Stimulated activated CD4-positive, alpha-beta T cell treated with anti-CD3 and anti-CD28 coated beads, TNF-alpha, amount 100 ng/mL, for 4 hours (primary cell): ENCODE results near the gene BUD13.
A peak's percentile ranks its signal among the peaks of the same experiment; 100 is the strongest.
"Not testable (repeated sequence)": the region's sequence is repeated elsewhere in the genome, so short reads cannot be mapped to it uniquely, and the experiment has no call there.

Experiments used
- DNase-seq, 3 experiments: peaks; one replicate each; pipeline ENCODE4 v3.0.0-alpha.2; 2020; ENCODE audit warnings: low read depth in 3 of 3

The BUD13 gene

DNA sequence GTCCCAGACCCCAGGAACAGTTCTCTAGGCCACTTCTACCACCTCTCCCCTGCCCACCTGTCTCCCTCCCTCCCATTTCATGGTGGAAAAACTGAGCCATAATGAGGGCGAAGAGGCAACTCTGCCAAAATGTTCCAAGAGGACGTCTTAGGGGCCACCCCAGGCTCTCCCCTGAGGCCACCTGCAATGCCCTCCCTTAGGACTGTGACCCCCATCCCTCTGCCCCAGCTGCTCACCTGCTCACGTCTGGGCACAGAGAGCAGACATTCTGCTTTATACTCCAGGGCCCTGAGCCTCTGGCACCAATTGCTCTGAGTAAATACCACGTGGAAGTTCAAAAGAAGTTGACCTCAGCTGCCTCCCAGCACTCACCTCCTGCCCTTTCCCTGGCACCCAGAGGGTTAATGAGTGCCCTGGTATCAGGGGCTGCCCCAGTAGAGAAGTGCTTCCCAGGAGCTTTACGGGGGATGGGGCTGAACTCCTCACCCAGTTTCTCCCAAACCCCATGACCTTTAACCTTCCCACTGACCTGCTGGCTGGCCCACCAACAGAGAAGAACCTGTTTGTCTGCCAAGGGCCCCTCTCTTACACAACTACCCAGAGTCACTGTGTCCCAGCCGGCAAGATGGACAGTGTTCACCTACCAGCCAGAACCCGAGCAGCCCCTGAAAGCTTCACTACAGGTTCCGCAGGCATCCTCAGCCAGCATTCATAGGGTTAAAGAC lies 19.5 kb upstream of the BUD13 start:
- DNase-seq: no peak

DNA sequence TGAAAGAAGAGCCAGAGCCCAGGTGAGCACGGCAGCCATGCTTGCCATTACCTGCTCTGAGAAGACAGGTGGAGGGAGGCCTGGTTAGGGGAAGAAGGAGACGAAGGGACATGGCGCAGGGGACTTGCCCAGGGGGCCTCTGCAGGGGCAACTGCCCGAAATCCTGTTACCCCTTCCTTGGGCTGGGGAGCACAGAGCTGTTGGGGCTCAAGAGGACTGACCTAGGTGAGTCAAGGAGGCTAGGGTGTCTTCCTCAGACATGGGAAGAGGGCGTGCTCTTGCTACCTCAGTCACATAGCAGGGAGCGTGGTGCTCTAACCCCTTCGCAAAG lies 19.0 kb upstream of the BUD13 start, which contains the start of gene APOA5:
Gene APOA5 (minus strand): TSS at position 67 of the 331 bp plus-strand sequence. CDS start 19 bp downstream, at position 48.
- no peak for DNase-seq

DNA sequence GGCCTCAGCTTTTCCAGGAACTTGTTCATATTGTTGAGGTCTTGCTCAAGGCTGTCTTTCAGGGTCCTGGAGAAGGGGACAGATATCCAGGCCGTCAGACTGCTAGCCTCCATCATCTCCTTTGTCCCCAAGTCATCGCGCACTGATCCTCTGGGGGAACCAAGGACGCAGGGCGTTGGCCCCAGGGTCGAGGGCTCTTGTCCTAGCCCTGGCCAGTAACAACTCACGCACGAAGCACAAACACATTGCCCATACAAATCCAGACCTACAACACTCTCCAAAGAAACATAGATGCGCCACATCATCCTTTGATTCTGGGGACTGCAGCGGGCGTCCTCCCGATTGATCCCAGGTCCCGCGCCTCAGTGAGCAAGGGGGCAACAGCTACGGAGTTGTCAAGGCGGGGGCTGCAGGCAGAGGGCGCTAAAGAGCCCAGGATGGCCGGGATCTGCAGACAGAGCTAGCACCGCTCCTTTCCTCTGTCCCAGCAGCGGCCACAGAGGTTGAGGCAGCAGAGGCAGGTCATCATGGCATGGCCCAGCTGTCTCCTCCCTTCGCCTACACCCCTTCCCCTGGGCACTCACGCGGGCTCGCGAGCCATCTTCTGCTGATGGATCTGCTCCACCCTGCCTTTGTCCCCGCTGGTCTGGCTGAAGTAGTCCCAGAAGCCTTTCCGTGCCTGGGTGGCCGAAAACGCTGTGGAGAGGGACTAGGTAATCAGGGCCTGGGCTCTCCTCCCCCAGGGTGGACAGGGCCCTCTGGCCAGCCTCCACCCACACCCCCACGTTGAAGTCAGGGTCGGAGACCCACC lies 18.4 kb upstream of the BUD13 start:
- peak; percentile 45 to 55 (median 54) for DNase-seq

DNA sequence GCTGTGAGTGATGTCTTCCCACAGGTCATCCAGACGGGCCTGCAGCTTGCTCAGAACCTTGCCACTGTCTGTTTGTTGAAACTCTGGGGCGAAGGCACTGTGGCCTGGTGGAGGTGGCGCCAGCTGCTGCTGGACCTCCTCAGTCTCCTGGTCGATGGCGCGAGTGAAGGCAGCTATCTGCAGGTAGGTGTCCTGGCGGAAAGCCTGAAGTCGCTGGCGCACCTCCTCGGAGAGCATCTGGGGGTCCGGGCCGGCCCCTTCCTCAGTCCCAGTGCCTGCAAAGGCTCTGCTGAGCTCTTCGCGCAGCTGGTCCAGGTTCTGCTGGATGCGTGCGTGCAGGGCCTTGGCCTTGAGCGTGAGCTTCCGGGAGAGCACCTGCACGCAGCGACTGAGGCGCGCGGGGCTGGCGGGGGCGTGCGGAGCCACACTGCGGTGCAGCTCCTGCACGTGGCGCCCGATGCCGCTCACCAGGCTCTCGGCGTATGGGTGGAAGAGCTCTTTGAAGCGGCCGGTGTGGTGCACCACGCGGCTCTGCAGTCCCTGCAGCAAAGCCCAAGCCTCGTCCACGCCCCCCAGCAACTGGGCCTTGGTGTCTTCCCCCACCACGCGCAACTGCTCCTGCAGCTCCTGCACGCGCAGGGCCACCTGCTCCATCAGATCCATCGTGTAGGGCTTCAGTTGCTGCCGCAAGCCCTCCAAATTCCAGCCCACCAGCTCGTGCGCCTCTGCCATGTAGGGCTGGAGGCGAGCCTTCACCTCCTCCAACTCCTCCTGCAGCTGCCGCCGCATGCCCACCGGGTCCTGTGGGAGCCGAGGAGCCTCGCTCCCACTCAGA lies 17.6 kb upstream of the BUD13 start:
- no peak for DNase-seq

DNA sequence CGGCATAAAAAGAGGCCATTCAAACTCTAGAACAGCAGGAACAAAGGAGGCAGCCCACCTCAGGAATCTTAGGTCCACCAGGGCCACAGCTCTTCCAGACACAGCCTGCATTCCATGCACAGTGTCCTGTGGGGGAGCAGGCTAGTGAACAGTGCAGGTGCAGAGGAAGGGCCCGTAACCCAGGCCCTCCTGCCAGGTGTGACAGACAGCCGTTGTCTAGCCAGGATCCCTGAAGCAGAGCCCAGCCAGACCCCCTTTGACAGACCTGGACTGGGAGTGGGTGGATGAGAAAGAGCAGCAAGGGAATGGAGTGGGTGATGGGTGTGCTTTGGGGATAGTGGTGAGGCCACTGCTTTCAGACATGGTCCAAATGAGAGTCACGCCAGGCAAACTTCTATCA lies 16.2 kb upstream of the BUD13 start:
- DNase-seq: no peak

DNA sequence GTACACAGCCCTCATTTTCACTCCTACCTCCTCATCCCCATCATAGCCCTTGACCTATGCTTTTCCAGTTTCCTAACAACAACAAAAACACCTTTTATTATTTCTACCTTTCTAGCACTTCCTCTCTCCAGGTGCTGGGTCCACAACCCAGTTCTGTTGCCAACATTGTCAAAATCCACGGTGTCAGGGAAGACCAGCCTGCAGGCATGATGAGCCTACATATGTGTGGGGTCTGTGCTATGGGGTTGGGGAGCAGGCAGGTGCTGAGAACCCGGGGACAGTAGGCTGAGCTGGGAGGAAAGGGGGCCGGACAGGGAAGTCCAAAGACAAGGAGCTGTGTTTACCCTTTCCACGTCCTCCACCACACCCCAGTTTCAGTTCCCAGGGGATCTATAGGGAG lies 15.7 kb upstream of the BUD13 start:
- DNase-seq: no peak

DNA sequence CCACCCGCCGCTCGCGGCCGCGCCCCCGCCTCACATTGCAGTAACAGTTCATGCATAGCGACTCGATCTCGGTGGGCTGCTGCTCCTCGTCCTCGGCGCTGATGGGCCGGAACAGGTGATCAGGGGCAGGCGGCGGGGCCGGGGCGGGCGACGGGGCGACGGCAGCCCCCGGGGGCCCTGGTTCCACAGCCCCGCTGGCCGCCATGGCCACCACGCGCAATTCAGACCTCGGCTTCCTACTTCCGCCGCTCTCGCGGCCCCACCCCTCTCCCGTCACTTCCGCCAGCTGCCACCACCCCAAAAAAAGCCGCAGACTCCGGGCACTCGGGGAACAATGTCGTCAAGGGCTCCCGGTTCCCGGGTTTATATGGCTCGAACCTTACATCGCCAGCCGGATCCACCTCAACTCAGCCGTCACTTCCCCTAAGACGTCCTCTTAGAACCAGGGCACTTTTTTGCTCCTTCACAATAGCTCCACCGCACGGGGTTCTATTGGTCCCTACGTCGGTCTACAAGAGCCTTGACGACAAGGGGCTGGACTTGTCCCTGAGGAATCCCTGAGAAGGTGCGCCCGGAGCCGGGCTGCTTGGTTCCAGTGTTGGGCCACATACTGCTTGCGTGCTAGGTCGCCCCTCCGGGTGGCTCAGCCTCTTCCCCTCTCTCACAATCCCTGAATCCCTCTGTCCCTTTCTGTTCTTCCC lies 15.1 kb upstream of the BUD13 start, which contains the start of gene ZPR1:
Gene ZPR1 (minus strand): TSS at position 238 of the 701 bp plus-strand sequence. CDS start 33 bp downstream, at position 205.
- peak; percentile 65 to 75 (median 69) for DNase-seq

DNA sequence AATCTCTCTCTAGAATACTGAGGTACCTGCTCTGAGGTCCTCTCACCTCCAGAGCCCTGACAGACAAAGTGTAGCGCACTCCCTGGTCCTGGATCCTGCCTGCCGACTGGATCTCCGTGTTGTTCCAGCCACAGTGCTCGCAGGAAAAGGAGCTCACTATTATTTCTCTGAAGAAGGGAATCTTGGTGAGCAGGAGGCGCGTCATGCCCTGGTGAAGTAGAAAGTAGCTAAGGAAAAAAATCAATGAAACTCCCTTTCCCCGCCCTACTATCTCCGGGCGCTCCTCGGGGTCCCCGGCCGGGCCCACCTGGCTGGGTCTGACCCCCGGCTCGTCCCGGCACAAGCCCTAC lies 14.6 kb upstream of the BUD13 start:
- DNase-seq: no peak

DNA sequence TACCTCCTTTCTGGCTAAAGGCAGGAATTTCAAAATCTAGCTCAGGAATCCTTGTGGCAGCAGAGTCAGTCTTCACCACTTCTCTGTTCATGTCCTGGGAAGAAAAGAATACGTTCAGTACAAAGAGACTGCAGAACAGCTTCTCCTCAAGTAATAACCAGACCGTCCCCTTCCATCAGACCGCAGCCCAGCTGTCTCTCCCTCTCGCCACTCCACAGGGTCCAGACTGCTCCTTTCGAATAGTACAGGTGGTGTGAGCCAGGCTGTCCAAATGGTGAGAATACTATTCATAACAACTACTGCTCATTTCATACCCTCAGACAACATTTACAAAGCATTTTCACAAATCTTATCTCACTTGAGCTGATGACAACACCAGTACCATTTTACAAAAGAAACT lies 14.2 kb upstream of the BUD13 start:
- no peak for DNase-seq

DNA sequence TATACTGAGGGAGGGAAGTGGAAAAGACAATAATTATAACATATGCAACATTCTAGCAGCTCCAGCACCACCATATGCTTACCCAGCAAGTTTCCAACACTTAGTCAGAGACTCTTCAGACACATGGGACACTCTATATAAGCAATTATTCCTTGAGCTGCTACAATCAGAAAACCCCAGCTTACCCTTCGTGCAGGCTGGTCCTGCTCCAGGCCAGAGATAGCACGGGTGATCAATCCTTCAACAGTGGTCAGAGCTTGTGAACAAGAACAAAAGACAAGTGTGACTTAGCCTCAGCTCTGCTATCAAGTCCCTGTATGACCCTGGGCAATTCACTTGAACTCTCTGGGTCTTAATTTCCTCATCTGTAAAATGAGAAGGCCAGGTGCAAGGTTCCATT lies 13.5 kb upstream of the BUD13 start:
- no peak for DNase-seq

DNA sequence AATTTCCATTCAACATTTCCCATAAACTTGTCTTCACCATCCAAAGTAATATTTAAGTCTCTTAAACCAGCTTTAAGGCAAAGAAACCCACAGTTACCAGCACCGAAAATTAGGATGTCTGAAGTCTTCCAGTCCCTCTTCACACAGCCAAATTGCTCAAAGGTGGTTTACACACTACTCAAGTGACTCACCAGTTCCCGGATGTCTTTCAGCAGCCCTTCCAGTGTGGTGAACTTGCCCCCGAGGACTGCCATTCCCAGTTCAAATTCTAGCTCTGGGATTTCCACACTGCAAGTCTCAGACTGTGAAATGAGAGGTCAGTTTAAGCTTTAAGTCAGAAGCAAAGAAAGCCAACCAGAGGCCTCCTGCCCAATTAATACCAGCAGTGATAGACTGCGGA lies 9.9 kb upstream of the BUD13 start:
- DNase-seq: no peak

DNA sequence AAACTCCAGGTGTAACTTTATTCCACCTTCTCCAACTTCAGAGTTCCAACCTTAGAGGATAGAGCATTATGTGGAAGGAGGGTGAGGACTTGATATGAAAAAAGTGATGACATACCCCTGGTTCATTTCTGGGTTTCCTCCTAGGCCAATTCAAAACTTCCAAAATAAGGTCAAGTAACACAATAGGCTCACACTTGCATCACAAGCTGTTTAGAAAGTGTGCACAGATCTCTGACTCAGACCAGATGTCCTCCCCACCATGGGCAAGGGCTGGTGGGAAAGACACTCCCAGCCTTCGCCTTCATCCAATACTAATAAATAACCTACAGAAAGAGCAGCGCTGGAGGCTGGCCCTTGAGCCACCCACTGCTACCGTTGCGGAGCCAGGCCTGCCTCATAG lies 5.8 kb upstream of the BUD13 start:
- no peak for DNase-seq

DNA sequence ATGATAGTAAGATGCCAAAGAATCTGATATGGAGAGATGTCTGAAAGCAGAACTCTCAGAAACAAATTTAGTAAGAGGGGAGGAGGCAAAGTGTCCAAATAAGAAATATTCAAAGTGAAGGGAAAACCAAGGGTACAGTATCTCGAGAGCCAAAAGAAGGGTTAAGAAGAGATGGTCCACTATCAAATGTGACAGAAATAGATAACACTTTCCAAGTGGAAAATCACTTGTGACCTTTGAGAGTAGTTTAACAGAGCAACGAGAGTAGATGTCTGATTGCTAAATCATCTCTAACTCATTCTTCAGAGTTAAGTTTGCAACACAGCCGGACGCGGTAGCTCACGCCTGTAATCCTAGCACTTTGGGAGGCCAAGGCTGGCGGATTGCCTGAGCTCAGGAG lies 4.3 kb upstream of the BUD13 start:
- DNase-seq: no peak

DNA sequence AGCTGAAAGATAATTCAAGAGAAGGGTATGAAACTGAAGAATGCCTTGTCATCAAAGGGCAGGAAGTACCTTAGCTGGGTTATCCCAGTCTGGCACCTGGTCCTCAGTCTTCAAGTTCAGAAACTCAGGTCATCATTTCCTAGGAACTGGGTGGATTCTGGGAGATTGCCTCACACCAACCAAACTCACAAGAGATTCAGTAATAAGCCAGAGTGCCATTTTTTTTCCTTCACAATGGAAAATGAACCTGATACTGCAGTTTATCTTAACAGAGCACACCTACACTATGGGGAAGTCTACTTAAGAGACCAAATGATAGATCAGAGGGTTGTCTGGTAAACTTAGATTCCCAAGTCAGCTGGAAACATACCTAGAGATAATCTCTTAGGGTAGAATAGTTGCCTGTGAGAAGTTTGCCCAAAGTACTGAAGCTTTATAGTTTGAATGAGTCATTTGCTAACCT lies 3.8 kb upstream of the BUD13 start:
- no peak for DNase-seq

DNA sequence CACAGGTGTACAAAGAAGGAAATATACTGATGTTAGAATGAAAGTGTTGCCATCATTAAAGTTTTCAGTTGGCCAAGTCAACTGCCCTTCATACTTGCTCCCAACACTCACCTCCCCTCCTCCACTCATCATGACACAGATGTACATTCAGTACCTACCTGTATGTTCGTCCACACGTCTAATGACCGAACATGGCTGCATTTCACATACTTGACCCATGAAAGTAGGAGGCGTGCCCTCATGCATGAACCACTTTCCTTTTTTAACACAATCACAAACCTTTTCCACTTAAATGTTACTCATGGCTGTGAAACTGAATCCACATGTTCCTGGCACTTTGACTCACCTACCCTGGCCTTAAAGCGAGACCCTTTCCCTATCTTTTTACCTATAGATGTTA lies 3.2 kb upstream of the BUD13 start:
- no peak for DNase-seq

DNA sequence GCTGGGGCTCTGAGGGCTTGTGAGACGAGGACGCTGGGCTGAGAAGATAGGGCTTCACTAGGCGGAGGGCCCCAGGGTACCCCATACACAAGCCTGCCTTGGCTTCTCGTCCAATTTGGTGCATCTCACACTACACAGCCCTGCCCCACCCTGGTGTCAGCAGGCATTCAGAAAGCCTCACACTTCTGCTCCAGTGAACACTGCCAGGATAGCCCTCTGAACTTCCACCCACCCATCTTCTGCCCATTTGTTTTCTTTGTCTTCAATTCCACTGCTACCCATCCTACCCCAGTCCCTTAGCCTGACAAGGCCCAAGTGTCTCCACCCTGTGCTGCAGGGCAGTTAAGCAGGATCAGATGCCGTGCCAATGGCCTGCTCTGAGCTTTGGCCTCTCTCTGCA lies 1.9 kb upstream of the BUD13 start:
- DNase-seq: no peak

DNA sequence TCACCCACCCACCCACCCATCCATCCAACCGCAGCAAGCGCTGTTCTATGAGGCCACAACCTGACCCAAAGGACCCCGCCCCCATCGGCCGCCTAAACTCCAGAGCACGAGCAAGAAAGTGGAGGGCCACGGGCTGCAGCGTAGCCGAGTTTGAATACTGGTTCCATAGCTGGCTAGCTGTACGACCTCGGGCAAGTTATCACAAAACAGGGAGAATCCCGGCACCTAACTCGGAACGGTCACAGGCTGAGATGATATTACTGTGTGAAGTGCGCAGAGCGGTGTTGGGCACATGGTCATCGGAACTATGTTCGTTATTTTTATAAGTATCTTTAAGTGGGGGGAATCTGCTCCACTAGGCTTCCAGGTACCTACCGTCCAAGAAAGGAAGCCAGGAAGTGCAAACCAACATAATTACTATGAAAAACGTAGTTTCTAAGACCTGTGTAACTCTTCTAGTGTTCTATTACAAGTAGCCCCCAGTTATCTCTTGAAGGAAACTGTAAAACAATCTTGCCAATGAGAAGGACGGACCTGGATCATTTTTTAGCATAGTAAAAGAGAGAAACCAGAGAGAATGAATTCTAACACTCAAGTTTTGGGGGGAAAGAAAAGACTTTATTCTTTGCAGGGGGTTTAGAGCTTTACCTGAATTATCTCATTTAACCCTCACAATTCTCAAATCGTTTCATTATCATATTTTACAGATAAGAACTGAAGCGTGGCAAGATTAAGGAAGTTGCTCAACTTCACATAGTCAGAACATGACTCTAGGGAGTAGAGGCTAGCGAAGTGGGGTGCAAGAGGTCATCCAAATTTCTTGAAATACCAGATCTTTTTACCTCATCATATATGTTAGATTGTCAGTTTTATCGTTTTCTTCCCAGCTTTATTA lies 663 bp upstream of the BUD13 start:
- no peak for DNase-seq

DNA sequence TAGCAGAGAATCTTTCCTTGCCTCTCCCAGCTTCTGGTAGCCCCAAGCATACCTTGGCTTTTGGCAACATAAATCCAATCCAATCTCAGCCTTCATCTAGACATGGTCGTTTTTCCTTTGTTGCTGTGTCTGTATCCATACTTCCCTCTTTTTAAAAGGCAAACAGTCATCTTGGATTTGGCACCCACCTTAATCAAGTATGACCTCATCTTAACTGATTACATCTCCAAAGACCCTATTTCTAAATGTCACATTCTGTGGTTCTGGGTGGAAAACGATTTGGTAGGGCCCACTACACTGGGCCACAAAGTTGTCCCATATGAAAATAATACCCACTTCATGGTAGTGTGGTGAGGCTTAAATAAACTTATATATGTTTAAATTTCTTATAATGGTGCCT lies 852 bp downstream of the BUD13 start:
- no peak for DNase-seq

DNA sequence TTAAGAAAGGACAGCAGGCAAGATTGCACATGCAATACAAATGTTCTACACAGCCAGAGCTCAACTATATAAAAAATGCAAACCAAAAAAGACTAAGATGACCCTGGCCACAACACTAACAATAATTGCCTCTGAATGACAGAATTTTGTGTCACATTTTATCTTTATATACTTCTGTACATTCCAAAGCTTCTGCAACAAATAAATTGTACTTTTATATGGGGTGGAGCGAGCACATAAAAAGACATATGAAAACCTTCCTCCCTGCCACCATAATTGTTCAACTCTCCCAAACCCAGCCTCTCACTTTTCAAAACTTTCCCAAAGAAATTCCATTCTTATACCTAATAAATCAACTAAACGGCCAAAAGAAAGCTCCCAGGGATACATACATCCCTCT lies 10.7 kb downstream of the BUD13 start:
- no peak for DNase-seq

DNA sequence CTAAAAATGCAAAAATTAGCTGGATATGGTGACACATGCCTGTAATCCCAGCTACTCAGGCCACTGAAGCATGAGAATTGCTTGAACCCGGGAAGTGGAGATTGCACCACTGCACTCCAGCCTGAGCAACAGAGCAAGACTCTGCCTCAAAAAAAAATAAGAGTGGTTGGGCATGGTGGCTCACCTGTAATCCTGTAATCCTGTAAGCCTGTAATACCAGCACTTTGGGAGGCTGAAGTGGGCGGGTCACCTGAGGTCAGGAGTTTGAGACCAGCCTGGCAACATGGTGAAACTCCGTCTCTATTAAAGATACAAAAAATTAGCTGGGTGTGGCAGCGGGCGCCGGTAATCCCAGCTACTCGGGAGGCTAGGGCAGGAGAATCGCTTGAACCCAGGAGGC lies 16.7 kb downstream of the BUD13 start:
- DNase-seq: not testable (repeated sequence)
